ENCODE results near the gene DCST2.
"Not testable (repeated sequence)": the region's sequence is repeated elsewhere in the genome, so short reads cannot be mapped to it uniquely, and the experiment has no call there.

DCST2 gene

DNA sequence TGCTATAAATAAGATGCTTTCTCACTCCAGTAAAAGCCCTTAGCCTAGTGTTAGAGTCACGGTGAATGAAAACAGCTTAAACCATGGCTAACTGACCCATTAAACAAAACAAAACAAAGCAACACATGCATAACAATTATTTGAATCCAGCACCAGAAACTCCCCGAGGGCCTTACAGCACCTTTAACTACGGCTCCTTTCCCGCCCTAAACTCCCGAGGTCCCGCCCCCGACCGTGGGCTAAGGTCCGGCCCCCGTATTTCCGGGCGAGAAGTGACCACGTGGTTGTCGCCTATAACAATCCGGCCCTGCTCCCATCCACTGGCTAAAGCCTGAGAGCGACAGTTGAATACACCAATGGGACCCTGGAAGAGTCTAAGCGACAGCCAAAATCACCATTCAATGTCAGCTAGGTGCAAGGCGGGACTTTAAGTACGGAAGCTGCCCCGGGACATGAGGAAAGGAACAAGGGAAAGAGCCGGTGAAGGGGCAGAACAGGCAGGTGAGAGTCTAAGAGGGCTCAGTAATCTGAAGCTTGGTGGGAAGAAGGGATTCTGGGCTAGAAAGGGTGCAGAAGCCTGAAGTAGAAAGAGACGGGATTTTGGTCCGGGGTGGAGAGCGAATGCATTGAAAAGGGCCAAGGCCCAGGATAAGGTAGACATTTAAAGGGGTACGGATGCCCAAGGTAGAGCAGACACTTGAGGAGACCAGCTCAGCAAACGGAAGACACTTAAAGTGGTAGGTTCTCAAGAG lies 50.5 kb downstream of the DCST2 start, which contains the start of gene FLAD1:
TSS of gene FLAD1 (plus strand) at position 448 of the 752 bp plus-strand sequence. CDS start 351 bp downstream, outside the sequence.
- DNase-seq (ENCODE audit: low spot score): peak; percentile 97
- in situ Hi-C loops (cut with MboI; ENCODE audit: low pct_unique_long_range_greater_than_20kb, low sequenced_read_pairs, unreplicated experiment): no loop called here
- TF ChIP-seq, protein P1, sequence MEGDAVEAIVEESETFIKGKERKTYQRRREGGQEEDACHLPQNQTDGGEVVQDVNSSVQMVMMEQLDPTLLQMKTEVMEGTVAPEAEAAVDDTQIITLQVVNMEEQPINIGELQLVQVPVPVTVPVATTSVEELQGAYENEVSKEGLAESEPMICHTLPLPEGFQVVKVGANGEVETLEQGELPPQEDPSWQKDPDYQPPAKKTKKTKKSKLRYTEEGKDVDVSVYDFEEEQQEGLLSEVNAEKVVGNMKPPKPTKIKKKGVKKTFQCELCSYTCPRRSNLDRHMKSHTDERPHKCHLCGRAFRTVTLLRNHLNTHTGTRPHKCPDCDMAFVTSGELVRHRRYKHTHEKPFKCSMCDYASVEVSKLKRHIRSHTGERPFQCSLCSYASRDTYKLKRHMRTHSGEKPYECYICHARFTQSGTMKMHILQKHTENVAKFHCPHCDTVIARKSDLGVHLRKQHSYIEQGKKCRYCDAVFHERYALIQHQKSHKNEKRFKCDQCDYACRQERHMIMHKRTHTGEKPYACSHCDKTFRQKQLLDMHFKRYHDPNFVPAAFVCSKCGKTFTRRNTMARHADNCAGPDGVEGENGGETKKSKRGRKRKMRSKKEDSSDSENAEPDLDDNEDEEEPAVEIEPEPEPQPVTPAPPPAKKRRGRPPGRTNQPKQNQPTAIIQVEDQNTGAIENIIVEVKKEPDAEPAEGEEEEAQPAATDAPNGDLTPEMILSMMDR (IDR thresholded peaks at IDR 0.05; ENCODE audit: extremely low read depth, insufficient read depth, missing control alignments): no peak

GRCh38 chr1:154982341-154982740 lies 51.2 kb downstream of the DCST2 start:
- in situ Hi-C loops (cut with MboI; ENCODE audit: low pct_unique_long_range_greater_than_20kb, low sequenced_read_pairs, unreplicated experiment): no loop called here
- no peak for DNase-seq (ENCODE audit: low spot score)
- TF ChIP-seq, protein P1 (IDR thresholded peaks at IDR 0.05; ENCODE audit: extremely low read depth, insufficient read depth, missing control alignments): no peak

DNA sequence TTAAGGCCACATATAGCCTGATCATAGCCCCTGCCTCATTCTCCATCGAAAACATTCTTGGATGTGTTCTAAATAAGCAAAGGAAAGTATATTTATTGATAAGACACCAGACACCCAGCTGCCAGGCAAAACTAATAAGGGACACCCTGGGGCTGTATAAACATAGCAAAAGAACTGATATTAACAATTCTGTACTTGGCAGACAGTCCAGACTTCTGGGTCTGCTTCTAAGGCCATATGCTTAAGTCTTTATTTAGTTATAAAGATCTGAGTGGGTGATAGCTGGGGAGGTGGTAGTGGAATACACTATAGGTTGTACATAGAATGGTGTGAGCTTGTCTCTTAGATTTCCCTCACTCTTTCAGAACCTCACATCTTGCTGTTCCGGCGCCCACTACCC lies 55.2 kb downstream of the DCST2 start:
- in situ Hi-C loops (cut with MboI; ENCODE audit: low pct_unique_long_range_greater_than_20kb, low sequenced_read_pairs, unreplicated experiment): no loop called here
- no peak for DNase-seq (ENCODE audit: low spot score)
- TF ChIP-seq, protein P1 (IDR thresholded peaks at IDR 0.05; ENCODE audit: extremely low read depth, insufficient read depth, missing control alignments): no peak

- in situ Hi-C loops (cut with MboI; ENCODE audit: low pct_unique_long_range_greater_than_20kb, low sequenced_read_pairs, unreplicated experiment): not testable (repeated sequence)
These were observed 55.8 kb downstream of the DCST2 start for GRCh38 chr1:154977762-154978161.

DNA sequence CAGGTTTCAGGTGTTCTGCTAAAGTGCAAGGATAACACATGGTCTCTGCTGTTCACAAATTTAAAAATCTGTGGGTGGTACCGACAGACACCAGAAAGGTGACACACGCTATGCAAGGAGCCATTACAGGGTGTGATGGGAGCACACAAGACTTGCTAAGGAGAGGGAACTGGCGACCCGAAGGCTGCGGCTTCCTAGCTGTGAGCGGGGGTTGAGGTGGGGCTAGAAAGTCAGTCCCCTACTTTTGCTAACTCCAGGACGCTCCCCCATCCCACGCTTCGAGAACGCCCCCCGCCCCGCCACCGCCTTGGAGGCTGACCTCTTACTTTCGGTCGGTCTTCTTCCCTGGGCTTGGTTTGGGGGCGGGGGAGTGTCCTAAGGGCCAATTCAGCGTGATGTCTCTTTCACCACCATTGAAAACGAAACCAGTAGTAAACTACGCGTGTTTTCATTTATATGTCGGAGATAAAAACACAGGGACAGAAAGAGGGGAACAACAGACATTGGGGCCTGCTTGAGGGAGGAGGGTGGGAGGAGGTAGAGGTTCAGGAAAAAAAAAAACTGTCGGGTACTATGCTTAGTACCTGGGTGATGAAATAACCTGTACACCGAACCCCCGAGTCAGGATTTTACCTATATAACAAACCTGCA lies 58.0 kb downstream of the DCST2 start:
- TF ChIP-seq, protein P1 (IDR thresholded peaks at IDR 0.05; ENCODE audit: extremely low read depth, insufficient read depth, missing control alignments): no peak
- in situ Hi-C loops (cut with MboI; ENCODE audit: low pct_unique_long_range_greater_than_20kb, low sequenced_read_pairs, unreplicated experiment): no loop called here
- peak; percentile 55 for DNase-seq (ENCODE audit: low spot score)

More at GRCh38 chr1:154977762-154978161, 55.8 kb downstream of the DCST2 start:
- DNase-seq (ENCODE audit: low spot score): not testable (repeated sequence)

- peak; percentile 89 for DNase-seq (ENCODE audit: low spot score)
- TF ChIP-seq, protein P1 (IDR thresholded peaks at IDR 0.05; ENCODE audit: extremely low read depth, insufficient read depth, missing control alignments): no peak
- in situ Hi-C loops (cut with MboI; ENCODE audit: low pct_unique_long_range_greater_than_20kb, low sequenced_read_pairs, unreplicated experiment): no loop called here
These were observed 58.7 kb downstream of the DCST2 start for GRCh38 chr1:154974808-154975408.
